Adipose tissue (tissue), 3 donors: ENCODE data around the gene REPS1. TPM values are rescaled to one million over a fixed set of nuclear protein-coding genes. Genes with fewer than 3 reads are reported as not detected.
"Not testable (repeated sequence)": the region's sequence is repeated elsewhere in the genome, so short reads cannot be mapped to it uniquely, and the experiment has no call there.

Source experiments
- H3K27ac ChIP-seq: one replicate; pipeline ENCODE4 v1.5.1; 2013; ENCODE audit warnings: low read depth, low read length
- WGBS, 3 donors: extraction: QIAGEN DNeasy Blood & Tissue Kit; methylation state at CpG; one replicate each; pipeline ENCODE4 v1.1.7; 2013; 5-methylcytosine and 5-hydroxymethylcytosine counted together
- polyA plus RNA-seq, 3 donors: library from polyadenylated mRNA; stranded (reverse); fragments of 200-250 nt; gene quantifications; one replicate each; pipeline ENCODE4 v1.2.3, GENCODE V29; 2013
- donor health status: healthy with polysubstance abuse.
- donor health status: Bipolar disorder and iron deficiency.
- donor health status: healthy.

REPS1 gene
- polyA plus RNA-seq, 3 donors = 12.5 to 19.9 (median 13.2) TPM

DNA sequence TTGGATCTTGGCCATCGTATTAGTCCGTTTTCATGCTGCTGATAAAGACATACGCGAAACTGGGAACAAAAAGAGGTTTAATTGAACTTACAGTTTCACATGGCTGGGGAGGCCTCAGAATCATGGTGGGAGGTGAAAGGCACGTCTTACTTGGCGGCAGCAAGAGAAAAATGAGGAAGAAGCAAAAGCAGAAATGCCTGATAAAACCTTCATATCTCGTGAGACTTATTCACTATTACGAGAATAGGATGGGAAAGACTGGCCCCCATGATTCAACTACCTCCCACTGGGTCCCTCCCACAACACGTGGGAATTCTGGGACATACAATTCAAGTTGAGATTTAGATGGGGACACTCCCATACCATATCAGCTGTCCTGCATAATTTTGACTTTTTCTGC, 20.1 kb upstream of the REPS1 start:
- WGBS, 3 donors = 78 to 86% (median 80%) methylated on average over 9 of the region's 9 CpGs
- H3K27ac ChIP-seq = no peak overlapping the region

DNA sequence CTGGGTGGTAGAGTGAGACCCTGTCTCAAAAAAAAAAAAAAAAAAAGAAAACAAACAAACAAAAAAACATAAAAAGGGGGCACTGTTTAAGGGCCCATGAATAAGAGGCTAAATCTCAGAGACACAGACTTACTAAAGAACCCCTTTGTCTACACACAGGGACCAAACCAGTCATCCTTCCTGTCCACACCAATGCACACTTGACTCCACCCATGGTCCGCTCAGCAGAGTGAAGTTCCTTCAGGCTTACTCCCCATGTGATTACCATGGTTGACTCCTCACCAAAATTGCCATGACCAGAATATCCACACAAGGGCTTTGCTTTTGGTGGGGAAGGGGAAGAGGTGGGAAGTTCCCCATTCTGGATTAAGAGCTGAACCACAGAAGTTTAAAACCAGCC, 19.4 kb upstream of the REPS1 start:
- WGBS, 3 donors = 93 to 100% (median 95%) methylated on average over 1 of the region's 1 CpG
- H3K27ac ChIP-seq = no peak overlapping the region

DNA sequence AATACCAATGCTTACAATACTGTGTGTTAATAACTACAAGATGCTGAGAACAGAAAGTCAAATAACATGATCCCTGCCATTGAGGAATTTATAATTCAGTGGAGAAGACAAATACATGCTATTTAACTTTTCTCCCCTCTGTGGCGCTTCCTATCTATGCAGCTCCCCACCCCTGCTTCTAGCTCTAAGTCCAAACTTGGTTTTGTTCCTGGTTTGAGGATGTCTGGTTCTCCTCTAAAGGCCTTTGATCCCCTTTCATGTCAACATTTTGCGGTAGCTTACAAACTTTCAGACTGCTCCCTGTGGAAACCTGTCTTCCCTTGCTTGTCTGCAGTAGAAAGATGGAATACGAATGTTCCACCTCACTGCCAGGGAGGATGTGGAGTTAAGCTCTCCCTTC, 18.4 kb upstream of the REPS1 start:
- H3K27ac ChIP-seq = no peak overlapping the region
- WGBS, 3 donors = 84 to 91% (median 90%) methylated on average over 3 of the region's 3 CpGs

DNA sequence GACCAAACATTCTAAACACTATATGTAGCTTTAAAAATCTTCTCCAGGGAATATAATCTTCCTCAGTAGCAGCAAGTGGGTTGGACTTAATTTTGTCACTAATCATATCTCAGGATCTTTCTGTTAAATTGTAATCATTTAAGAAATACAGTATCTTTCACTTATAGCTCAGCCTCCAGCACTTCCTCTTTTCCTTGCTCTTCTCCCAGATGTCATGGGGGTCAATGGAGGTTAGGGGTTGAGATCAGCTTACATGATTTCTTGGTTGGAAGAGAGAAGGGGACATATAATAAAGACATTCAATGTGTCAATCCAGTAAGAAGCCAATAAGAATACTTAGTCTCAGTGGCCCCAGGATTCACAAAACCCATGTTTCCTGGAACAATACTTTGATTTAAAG, 15.7 kb upstream of the REPS1 start:
- no peak overlapping the region for H3K27ac ChIP-seq

DNA sequence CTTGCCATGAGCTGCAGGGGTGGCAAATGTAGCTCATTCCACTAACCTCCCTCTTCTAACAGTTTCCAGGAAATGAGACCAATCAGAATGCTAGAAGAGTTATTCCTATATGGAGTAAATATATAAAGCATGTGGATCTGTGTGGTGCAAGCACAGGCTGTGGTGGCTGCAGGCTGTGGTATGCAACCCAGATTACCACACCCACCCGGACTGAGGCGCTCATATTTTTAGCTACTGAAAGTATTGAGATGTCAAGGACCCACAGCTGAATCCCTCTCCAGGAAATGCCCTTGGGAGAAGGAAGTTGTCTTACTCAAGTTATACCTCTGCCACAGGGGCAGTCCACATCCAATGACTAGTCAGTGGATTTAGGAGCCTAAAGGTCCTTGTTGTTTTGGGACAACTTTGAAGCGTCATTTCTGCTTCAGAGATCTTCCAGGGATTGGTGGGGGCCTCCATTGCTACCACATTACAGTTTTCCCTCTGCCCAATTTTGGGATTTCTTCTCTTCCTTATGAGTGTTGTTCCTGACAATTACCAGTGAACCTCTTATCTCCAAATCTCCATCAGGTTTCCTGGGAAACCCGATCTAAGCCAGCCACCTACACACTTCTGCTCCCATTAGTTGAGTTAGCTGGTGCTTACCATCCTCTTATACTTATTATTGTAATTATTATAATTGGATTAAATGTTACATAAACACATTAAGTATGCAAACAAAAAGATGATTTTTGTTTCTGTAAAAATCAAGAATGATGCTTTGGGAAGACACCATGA, 12.1 kb upstream of the REPS1 start:
- WGBS, 3 donors = 61 to 86% (median 78%) methylated on average over 4 of the region's 4 CpGs

DNA sequence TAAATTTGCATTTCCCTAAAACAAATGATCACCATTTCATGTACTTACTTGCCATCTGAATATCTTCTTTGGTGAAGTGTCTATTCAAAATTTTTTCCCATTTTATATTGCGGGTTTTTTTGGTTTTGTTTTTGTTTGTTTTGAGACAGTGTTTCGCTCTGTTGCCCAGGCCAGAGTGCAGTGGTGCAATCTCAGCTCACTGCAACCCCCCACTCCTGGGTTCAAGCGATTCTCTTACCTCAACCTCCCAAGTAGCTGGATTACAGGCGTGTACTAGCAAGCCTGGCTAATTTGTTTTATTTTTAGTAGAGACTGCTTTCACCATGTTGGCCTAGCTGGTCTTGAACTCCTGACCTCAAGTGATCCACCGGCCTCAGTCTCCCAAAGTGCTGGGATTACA, 9.1 kb upstream of the REPS1 start:
- H3K27ac ChIP-seq = no peak overlapping the region
- 93 to 97% (median 96%) methylated on average over 5 of the region's 5 CpGs for WGBS, 3 donors

More for the DNA sequence above, 12.1 kb upstream of the REPS1 start:
- no peak overlapping the region for H3K27ac ChIP-seq

DNA sequence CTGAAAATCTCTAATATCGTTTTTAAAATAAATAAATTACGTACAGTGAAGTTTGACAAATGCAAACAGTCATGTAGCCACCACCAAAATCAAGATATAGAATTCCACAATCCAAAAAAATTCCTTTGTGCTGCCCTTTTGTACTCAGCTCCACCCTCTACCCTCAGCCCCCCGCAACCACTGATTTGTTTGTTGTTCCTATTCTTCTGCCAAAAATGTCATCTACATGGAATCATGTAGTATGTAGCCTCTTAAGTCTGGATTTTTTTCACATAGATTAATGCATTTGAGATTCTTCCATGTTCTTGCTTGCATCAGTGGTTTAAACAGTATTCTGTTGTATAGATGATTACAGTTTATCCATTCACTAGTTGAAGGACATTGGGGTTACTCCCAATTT, 8.5 kb upstream of the REPS1 start:
- H3K27ac ChIP-seq = no peak overlapping the region
- WGBS, 3 donors = 30 to 77% (median 73%) methylated on average over 3 of the region's 3 CpGs

DNA sequence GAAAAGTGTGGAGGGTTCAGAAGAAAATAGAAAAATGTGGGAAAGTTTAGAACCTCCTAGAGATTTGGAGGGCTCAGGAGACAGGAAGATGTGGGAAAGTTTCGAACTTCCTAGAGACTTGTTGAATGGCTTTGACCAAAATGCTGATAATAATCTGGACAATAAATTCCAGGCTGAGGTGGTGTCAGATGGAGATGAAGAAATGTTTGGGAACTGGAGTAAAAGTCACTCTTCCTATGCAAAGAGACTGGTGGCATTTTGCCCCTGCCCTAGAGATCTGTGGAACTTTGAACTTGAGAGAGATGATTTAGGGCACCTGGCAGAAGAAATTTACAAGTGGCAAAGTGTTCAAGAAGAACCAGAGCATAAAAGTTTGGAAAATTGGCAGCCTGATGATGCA, 5.4 kb upstream of the REPS1 start:
- WGBS, 3 donors = 79 to 96% (median 92%) methylated on average over 1 of the region's 1 CpG

DNA sequence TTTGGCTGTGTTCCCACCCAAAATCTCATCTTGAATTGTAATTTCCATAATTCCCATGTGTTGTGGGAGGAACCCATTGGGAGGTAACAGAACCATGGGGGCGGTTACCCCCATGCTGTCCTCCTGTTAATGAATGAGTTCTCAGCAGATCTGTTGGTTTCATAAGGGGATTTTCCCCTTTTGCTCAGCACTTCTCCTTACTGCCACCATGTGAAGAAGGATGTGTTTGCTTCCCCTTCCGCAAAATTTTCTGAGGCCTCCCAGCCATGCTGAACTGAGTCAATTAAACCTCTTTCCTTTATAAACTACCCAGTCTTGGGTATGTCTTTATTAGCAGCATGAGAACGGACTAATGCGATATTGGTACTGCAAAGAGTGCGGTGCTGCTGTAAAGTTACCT, 4.9 kb upstream of the REPS1 start:
- 85 to 88% (median 87%) methylated on average over 5 of the region's 5 CpGs for WGBS, 3 donors
- H3K27ac ChIP-seq = not testable (repeated sequence)

More for the DNA sequence above, 5.4 kb upstream of the REPS1 start:
- not testable (repeated sequence) for H3K27ac ChIP-seq

DNA sequence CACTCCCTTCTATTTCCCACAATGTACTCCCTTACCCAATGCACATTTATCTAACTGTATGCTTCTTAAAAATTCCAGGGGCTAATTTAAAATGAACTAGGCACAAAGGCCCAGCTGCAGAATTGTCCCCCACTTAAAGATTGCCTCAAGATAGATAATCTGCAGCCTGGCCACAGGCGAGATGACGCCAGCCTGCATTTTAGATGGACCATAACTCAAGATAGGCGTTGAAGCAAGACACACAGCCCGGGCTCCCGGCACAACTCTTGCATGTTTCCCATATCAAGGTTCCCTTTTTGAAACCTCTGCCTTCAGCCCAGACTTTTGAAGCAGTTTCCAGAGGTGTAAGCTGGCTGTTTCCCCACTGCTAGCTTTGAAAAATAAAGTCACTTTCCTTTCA, 3.2 kb upstream of the REPS1 start:
- WGBS, 3 donors = 65 to 80% (median 69%) methylated on average over 5 of the region's 5 CpGs
- H3K27ac ChIP-seq = no peak overlapping the region

DNA sequence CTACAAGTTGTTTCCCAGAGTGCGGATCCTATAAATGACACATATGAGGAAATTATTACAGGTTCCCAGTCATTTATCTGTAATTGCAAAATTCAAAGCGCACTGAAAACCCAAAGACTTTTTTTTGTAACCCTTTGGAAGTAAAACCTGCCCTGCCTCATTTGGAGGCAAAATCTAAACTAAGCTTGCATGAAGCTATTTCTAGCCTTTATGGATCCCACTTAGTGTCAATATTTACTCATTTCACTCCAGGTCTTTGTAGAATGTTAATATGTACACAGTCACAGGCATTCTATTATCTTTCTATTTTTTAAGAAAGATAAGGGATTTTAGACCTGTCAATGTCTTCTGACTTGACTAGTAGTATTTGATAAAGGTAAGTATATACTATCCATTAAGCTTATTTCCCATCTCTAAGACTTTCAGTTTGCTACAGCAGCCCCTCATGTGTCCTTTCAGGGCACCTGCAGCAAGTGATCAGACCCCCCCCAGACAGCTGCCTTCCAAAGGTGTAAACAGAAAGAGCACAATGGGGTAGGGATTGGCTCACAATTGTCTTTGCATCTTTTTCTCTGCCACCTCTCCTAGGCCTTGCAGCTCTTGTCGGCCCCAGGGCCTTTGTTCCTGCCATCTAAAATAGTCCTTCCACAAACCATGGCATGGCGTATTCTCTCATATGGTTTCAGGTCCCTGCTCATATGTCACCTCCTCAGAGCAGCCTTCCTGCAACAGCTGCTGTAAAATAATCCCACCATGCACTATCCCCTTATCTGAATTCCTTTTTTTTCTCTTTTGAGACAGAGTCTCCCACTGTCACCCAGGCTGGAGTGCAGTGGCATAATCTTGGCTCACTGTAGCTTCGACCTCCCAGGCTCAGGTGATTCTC, 1.3 kb upstream of the REPS1 start:
- no peak overlapping the region for H3K27ac ChIP-seq
- 73 to 94% (median 90%) methylated on average over 5 of the region's 5 CpGs for WGBS, 3 donors

DNA sequence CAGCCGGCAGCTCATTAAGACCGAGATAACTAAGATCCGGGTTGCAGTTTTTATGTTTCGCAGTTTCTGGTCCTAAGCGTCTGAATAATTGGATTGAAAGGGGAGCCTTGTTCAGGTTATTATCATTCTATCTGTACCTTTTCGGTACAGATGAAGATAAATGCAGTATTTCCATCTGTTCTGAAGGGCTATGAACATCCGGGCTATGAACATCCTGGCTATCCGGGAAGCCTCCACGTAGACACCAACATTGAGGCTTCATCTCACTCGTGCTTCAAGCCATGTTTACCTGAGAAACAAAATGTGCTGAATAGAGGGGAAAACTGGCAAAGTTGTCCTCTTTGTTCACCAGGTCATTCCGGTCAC, 399 bp upstream of the REPS1 start:
- H3K27ac ChIP-seq = no peak overlapping the region
- 3 to 8% (median 6%) methylated on average over 11 of the region's 11 CpGs for WGBS, 3 donors

DNA sequence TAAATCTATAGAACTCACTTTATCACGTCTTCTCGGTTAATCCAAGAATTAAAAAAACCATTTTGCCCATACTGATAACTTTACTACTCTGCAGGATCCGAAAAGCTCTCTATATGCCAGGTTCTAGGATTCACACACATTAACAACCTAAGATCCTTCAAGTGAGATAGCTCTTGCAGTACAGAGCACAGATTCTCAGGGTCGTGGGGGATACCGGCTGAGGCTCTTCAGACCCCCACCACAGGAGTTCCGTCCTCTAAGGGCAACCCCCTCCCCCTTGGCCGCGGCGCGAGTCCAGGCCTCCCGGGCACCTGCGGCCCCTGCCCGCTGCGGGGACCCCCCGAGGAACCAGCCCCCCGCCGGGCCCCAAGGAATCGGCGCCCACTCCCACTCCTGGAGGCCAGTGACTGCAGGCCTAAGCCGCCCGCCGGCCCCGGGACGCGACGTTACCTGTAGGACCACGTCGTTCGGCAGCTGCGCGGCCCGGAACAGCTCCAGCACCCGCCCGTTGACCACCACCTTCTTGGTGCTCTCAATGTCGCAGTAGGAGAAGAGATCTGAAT, 892 bp downstream of the REPS1 start:
- WGBS, 3 donors = 1% methylated on average over 24 to 35 of the region's 35 CpGs

DNA sequence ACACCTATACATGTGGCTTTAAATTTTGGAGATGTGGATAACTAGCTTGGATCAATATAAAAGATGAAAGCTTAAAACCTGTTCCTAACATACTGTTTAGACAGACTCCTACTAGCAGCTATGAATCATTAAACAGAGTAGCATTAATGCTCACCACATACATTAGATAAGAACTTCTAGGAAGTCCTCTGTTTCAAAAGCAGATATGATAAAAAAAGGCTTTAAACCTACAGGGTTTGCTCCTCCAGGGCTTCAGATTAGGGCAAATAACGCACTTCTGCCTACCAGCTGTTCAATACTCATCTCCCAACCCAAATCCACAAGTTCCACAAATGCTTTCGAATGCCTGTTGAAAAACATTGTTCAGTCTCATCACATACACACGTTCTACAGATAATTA, 1.5 kb downstream of the REPS1 start:
- 6 to 9% (median 8%) methylated on average over 3 of the region's 3 CpGs for WGBS, 3 donors
- no peak overlapping the region for H3K27ac ChIP-seq

More for the DNA sequence above, 892 bp downstream of the REPS1 start:
- H3K27ac ChIP-seq = peak overlapping the region; percentile 38

DNA sequence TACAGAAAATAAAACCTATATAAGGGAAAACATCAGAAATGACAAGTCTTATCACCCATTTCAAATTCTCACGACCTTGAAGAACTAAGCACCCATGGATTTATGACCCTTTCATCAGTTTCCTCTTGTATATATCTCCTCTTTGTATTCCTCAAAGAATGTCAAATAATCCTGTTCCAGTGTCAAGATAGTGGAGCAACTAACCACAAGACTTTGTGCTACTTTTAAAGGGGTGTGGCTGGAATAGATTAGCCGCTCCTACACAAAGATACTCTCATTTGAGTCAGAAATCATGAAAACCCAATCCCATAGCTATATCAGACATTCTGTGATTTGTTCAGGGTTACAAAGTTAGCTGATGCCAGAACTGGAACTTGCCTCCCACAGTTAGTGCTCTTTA, 6.6 kb downstream of the REPS1 start:
- 61 to 66% (median 62%) methylated on average over 2 of the region's 2 CpGs for WGBS, 3 donors
- no peak overlapping the region for H3K27ac ChIP-seq

DNA sequence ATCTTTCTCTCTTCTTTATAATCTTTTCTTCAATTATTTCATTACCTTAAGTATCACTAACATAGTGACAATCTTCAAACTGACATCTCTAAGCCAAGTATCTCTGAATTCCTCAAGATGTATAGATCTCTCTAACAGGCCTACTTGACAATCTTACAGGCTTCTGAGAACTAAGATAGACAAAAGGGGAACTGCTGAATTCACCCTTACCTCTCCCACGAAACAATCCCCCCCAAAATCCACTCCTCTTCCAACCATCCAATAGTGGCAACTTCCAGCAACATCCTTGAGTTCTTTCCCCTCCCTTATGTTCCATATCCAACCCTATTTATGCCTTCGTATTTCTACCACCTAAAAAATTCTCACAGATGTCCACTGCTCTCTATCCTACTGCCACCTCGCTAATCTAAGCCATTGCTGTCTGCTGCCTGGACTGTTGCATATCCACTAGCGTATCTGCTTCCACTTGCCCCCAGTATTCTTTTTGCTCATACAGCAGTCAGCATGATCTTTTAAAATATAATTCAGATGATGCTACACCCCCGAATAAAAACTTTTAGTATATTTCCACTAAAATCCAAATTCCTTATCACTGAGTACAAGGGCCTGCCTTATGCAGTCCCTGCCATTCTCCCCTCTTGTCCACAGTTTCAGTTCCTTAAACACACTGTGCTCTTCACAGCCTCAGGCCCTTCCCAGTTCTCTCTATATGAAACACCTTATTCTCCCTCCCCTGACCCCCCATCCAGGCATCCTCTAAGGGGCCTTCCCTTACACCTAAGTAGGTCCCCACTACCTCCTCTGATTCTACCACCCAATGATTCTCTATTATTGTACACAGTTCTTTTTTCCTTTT, 8.0 kb downstream of the REPS1 start:
- whole genome bisulfite sequencing, 3 donors = 90 to 93% (median 92%) methylated on average over 5 of the region's 5 CpGs

DNA sequence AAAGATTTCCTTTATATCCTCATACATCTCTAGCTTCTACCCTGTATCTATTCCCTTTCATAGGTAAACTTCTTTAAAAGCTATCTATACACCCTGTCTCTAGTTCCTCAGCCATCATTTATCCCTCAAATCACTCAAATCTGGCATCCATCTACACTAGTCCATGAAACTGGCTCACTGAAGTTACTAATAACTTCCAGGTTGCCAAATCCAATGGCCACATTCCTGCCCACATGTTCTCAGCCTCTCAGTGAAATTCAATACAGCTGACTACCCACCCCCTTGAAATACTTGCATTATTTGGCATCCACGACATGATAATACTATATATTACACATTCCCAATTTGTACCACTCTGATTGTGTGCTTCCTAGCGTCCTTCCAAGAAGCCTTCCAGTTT, 8.7 kb downstream of the REPS1 start:
- H3K27ac ChIP-seq = no peak overlapping the region
- WGBS, 3 donors = 75 to 88% (median 86%) methylated on average over 2 of the region's 2 CpGs

More for the DNA sequence above, 8.0 kb downstream of the REPS1 start:
- no peak overlapping the region for H3K27ac ChIP-seq

DNA sequence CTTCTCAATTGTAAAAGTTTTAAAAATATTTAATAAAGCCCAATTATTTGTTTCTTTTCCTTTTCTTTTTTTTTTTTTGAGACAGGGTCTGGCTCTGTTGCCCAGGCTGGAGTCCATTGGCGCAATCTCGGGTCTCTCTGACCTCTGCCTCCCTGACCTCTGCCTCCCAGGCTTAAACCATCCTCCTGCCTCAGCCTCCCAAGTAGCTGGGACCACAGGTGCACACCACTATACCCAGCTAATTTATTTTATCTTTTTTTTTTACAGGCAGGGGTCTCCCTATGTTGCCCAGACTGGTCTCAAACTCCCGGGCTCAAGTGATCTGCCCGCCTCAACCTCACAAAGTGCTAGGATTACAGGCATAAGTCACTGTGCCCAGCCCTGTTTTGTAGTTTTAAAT, 9.8 kb downstream of the REPS1 start:
- no peak overlapping the region for H3K27ac ChIP-seq
- WGBS, 3 donors = 92 to 99% (median 96%) methylated on average over 4 of the region's 4 CpGs
